GM21529 (cell line): ENCODE results near the gene CMTR1.

Source experiments
- ATAC-seq: cut with Tn5 transposase; IDR thresholded peaks from one replicate; pipeline ENCODE4 v1.9.1; 2021; ENCODE audit not compliant: unreplicated experiment

Gene CMTR1

DNA sequence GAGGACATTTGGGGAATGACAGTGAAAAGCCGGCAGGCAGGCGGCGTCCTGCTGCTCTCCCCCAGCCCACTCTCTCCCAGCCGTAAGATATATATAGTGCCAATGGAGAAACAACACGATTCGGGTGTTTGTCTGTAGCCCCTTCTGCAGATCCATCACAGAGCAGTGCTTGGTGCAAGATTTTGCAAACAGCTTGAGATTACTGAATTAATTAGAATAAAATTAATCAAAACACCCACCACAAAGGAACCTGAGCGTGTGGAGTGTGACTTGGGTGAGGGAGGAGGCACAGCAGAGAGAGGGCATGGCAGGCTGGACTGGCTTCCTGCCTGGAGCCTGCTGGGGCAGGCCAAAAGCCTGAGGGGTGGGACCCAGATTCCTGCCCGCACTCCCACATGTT, 95.5 kb downstream of the CMTR1 start:
- no peak for ATAC-seq

DNA sequence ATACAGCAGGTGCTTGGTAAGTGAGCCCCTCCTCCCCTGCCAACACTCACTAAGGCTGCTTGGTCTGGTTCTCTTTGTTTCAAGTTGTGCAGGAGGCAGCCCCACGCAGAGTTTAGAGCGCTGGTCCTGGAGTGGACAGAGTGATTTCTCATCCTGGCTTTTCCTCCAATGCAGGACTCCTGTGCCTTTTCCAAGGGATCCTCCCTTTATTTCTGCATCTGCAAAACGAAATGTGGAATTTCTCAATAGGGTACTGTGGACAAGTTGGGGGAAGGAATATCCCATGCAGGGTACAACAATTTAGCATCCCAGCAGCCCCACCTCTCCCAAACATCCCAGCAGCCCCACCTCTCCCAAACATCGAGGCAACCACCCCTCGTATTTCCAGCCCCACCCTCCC, 97.3 kb downstream of the CMTR1 start:
- ATAC-seq, result no peak

DNA sequence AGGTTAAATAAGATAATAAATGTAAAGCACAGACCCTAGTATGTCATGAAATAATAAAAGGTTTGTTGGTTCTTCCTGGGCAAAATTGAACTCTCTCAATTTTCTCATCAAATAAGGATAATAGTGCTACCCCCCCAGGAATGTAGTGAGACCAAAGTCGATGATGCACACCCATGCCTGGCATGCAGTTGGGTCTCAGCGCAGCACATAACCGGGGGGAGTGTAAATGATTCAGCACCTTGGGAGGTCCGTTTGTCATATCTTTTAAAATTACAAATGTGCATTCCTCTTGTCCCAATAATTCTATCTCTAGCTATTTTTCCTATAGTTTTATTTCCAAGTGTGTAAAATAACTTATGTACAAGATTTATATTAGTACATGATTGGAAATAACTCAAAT, 98.0 kb downstream of the CMTR1 start:
- no peak for ATAC-seq
